Rectal smooth muscle tissue (tissue), 1 donor: Measurements from ENCODE around the gene CALY.

Experiments used
- H3K27ac ChIP-seq: one replicate; pipeline ENCODE4 v1.7.0; 2013; ENCODE audit warnings: low read depth, low read length, inconsistent platforms
- H3K27me3 ChIP-seq: one replicate; pipeline ENCODE4 v1.7.0; 2013; ENCODE audit warnings: low read length; ENCODE audit not compliant: control insufficient read depth, insufficient read depth
- H3K36me3 ChIP-seq: one replicate; pipeline ENCODE4 v1.7.0; 2013; ENCODE audit warnings: low read length; ENCODE audit not compliant: control insufficient read depth, insufficient read depth
- H3K4me1 ChIP-seq: one replicate; pipeline ENCODE4 v1.7.0; 2013; ENCODE audit warnings: low read length; ENCODE audit not compliant: control insufficient read depth, insufficient read depth
- H3K4me3 ChIP-seq: one replicate; pipeline ENCODE4 v1.7.0; 2013; ENCODE audit warnings: low read length
- H3K9ac ChIP-seq: one replicate; pipeline ENCODE4 v1.7.0; 2013; ENCODE audit warnings: low read length

CALY gene

DNA sequence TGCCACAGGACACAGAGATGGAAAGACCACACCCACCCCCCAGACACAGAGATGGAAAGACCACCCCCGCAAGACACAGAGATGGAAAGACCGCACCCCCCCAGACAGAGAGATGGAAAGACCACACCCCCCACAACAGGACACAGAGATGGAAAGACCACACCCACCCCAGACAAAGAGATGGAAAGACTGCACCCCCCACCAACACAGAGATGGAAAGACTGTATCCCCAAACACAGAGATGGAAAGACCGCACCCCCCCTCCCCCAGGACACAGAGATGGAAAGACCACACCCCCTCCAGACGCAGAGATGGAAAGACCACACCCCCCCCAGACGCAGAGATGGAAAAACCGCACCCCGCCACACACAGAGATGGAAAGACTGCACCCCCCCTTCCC, 20.0 kb downstream of the CALY start:
- Histone ChIP-seq H3K4me3 (no peak overlapping the region), H3K9ac (no peak overlapping the region), H3K36me3 (peaks cover 9% of the 10 kb centered on the region), H3K27ac (no peak overlapping the region), H3K4me1 (no peaks in the 10 kb centered on the region), H3K27me3 (peaks cover 6% of the 10 kb centered on the region)

GRCh38 chr10:133316266-133316665, 20.4 kb downstream of the CALY start:
- no peak overlapping the region for H3K27ac ChIP-seq
- no peaks in the 10 kb centered on the region for H3K4me1 ChIP-seq
- H3K36me3 ChIP-seq, result peaks cover 9% of the 10 kb centered on the region
- H3K4me3 ChIP-seq, result no peak overlapping the region
- peaks cover 6% of the 10 kb centered on the region for H3K27me3 ChIP-seq
- H3K9ac ChIP-seq, result no peak overlapping the region

DNA sequence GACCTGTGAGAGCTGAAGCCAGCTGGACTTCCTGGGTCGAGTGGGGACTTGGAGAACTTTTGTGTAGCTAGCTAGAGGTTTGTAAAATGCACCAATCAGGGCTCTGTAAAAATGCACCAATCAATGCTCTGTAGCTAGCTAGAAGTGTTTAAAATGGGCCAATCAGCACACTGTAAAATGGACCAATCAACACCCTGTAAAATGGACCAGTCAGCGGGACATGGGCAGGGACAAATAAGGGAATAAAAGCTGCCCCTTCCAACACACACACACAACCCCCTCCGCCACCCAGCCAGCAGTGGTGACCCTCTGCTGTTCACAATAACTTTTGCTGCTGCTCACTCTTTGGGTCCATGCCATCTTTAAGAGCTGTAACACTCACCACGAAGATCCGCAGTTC, 20.8 kb downstream of the CALY start:
- H3K27ac ChIP-seq, result no peak overlapping the region
- H3K4me1 ChIP-seq, result no peaks in the 10 kb centered on the region
- H3K9ac ChIP-seq, result no peak overlapping the region
- H3K4me3 ChIP-seq, result no peak overlapping the region
- H3K27me3 ChIP-seq, result peaks cover 6% of the 10 kb centered on the region
- peaks cover 9% of the 10 kb centered on the region for H3K36me3 ChIP-seq

GRCh38 chr10:133314911-133315310, 21.8 kb downstream of the CALY start:
- Histone ChIP-seq H3K4me1 (no peaks in the 10 kb centered on the region), H3K27me3 (peaks cover 6% of the 10 kb centered on the region), H3K27ac (no peak overlapping the region), H3K36me3 (peaks cover 12% of the 10 kb centered on the region), H3K9ac (no peak overlapping the region), H3K4me3 (no peak overlapping the region)

GRCh38 chr10:133313192-133313591, 23.5 kb downstream of the CALY start:
- H3K27me3 ChIP-seq, result no peaks in the 10 kb centered on the region
- no peak overlapping the region for H3K4me3 ChIP-seq
- H3K27ac ChIP-seq, result no peak overlapping the region
- peaks cover 12% of the 10 kb centered on the region for H3K36me3 ChIP-seq
- peaks cover 2% of the 10 kb centered on the region for H3K4me1 ChIP-seq
- no peak overlapping the region for H3K9ac ChIP-seq

GRCh38 chr10:133312769-133313145, 23.9 kb downstream of the CALY start:
- no peaks in the 10 kb centered on the region for H3K27me3 ChIP-seq
- H3K9ac ChIP-seq, result no peak overlapping the region
- peaks cover 4% of the 10 kb centered on the region for H3K4me1 ChIP-seq
- peaks cover 12% of the 10 kb centered on the region for H3K36me3 ChIP-seq
- H3K27ac ChIP-seq, result no peak overlapping the region
- H3K4me3 ChIP-seq, result no peak overlapping the region

- H3K27me3 ChIP-seq, result no peaks in the 10 kb centered on the region
Measured at GRCh38 chr10:133312016-133312768, 24.5 kb downstream of the CALY start.

DNA sequence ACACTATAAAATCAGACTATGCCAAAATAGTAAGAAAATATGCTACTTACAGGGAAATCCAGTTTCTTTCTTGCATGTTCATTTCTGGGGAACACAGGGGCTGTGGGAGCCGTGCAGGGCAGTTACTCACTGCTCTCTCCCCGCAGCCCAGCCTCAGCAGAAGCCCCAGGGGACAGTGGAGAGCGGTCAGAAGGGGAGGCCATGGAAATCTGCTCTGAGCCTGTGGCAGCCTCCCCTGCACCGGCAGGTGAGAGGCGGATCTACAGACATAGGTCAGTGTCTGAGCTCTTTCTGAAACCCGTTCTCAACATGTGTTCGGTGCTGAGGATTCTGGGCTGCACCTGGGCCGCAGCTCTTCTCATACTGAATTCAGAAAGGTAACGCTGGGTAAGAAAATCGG, 25.1 kb downstream of the CALY start:
- Histone ChIP-seq H3K4me1 (peaks cover 8% of the 10 kb centered on the region), H3K27ac (no peak overlapping the region), H3K4me3 (no peak overlapping the region), H3K27me3 (no peaks in the 10 kb centered on the region), H3K36me3 (peaks cover 12% of the 10 kb centered on the region), H3K9ac (no peak overlapping the region)

More at GRCh38 chr10:133312016-133312768, 24.5 kb downstream of the CALY start:
- Histone ChIP-seq H3K4me3 (no peak overlapping the region), H3K4me1 (peaks cover 8% of the 10 kb centered on the region), H3K36me3 (peaks cover 12% of the 10 kb centered on the region), H3K27ac (no peak overlapping the region), H3K9ac (no peak overlapping the region)

- H3K27ac ChIP-seq, result no peak overlapping the region
- H3K4me3 ChIP-seq, result no peak overlapping the region
- H3K27me3 ChIP-seq, result no peaks in the 10 kb centered on the region
- H3K9ac ChIP-seq, result no peak overlapping the region
- peaks cover 8% of the 10 kb centered on the region for H3K4me1 ChIP-seq
- H3K36me3 ChIP-seq, result peaks cover 12% of the 10 kb centered on the region
Measured at GRCh38 chr10:133310789-133311188, 25.9 kb downstream of the CALY start.

GRCh38 chr10:133310399-133310755, 26.3 kb downstream of the CALY start:
- Histone ChIP-seq H3K4me3 (no peak overlapping the region), H3K9ac (no peak overlapping the region), H3K27ac (no peak overlapping the region), H3K4me1 (peaks cover 8% of the 10 kb centered on the region), H3K36me3 (peaks cover 12% of the 10 kb centered on the region), H3K27me3 (no peaks in the 10 kb centered on the region)

DNA sequence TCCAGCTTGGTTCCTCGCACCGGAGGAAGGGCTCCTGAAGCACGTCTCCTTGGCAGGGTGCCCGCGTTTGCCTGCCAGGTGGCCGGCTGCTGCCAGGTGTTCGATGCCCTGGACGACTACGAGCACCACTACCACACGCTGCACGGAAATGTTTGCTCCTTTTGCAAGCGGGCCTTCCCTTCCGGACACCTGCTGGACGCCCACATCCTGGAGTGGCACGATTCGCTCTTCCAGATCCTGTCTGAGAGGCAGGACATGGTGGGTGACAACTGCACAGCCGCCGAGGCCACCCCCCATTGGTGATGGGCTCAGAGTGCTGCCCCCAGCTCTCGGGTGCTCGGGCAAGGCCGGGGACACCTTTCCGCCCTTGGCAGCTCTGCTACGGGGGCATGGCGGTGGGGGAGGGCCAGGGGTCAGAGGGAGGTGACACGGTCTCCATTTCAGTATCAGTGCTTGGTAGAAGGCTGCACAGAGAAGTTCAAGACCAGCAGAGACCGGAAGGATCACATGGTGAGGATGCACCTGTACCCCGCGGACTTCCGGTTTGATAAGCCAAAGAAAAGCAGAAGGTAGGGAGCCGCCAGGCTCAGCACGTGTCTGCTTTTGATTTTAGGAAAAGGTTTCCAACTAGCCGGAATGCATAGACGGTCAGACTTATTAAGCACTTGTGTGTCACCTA, 26.8 kb downstream of the CALY start:
- Histone ChIP-seq H3K4me1 (peaks cover 8% of the 10 kb centered on the region), H3K36me3 (peaks cover 12% of the 10 kb centered on the region), H3K9ac (no peak overlapping the region), H3K27ac (no peak overlapping the region), H3K4me3 (peak overlapping the region; percentile 60), H3K27me3 (no peaks in the 10 kb centered on the region)

DNA sequence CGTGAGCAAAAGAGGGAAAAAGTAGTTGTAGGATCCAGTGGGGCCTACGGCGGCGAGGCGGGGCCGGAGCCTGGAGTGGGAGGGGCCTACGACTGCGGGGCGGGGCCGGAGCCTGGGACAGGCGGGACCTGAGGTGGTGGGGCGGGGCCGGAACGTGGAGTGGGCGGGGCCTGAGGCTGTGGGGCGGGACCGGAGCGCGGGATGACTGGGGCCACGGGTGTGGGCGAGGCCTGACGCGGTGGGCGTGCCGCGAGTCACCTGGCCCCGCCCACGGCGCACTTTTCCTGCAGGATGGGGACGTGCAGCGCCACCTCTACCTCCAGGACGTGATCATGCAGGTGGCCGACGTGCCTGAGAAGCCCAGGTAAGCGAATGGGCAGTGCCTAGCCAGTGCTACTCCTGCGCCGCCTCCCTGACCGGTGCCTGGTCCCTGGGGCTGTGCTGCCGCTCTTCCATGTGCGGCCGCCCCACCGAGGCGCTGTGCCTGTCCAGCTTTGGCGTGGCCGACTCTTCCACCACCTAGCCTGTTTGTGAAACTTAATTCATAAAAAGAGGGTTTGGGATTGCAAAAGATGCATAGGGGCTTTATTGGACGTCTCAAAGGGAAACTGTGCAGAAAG, 27.5 kb downstream of the CALY start:
- H3K27ac ChIP-seq, result peak overlapping the region; percentile 90
- no peaks in the 10 kb centered on the region for H3K27me3 ChIP-seq
- peaks cover 8% of the 10 kb centered on the region for H3K4me1 ChIP-seq
- peak overlapping the region; percentile 70 for H3K4me3 ChIP-seq
- H3K9ac ChIP-seq, result no peak overlapping the region
- H3K36me3 ChIP-seq, result peaks cover 12% of the 10 kb centered on the region
